A673 (cell line): ENCODE results near the gene EXD2.

ENCODE experiments used
- CTCF ChIP-seq: fragments of 300-800, 200-600 bp; sonication (generic); conservative IDR thresholded peaks from 2 replicates; pipeline ENCODE4 v1.5.1; 2017; ENCODE audit warnings: low read depth, mild to moderate bottlenecking, antibody characterized with exemption, low read length, moderate library complexity, mixed read lengths
- EZH2 ChIP-seq: fragments of 200-600 bp; sonication (generic); IDR thresholded peaks from 2 replicates; pipeline ENCODE4 v1.6.1; 2017; ENCODE audit warnings: borderline replicate concordance, low read depth, mild to moderate bottlenecking, mixed read lengths, antibody characterized with exemption, low read length; ENCODE audit not compliant: poor library complexity, severe bottlenecking

GRCh38 chr14:69291891-69292561, 100.7 kb downstream of the EXD2 start:
- TF ChIP-seq CTCF (no peak), EZH2 (no peak)
